GM19438 (cell line): ENCODE measurements around the gene NRROS.

Experiments
- ATAC-seq: cut with Tn5 transposase; IDR thresholded peaks from one replicate; pipeline ENCODE4 v1.9.1; 2021; ENCODE audit warnings: low read depth; ENCODE audit not compliant: unreplicated experiment

The NRROS gene

GRCh38 chr3:196645897-196646665, 6.6 kb downstream of the NRROS start:
- ATAC-seq = no peak

- no peak for ATAC-seq
These were observed 7.2 kb downstream of the NRROS start for GRCh38 chr3:196646666-196647216.

DNA sequence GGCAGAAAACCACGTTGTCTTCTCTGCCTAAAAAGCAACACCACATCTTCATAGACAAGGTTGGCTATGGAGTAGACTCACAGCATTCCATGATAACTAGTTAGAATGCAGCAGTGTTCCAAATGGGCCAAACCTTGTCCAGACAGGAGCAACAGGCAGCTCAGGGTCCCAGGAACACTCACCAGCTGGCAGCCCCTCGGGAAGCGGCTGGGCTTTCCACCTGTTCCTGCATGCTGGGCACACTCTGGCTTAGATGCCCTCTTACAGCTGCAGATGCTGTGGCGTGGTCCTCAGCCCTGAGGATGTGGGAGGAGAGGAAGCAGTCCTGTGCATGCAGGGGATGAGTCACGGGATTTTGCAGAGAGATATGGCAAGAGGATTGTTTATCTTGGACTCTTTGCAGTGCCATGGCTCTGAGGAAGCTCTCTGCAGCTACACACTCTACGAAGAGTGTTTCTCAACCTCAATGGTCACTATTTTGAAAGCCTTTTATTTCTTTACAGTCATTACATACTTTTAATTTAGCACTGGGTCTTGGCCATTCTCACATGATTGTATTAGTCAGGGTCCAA, 11.3 kb downstream of the NRROS start:
- no peak for ATAC-seq

DNA sequence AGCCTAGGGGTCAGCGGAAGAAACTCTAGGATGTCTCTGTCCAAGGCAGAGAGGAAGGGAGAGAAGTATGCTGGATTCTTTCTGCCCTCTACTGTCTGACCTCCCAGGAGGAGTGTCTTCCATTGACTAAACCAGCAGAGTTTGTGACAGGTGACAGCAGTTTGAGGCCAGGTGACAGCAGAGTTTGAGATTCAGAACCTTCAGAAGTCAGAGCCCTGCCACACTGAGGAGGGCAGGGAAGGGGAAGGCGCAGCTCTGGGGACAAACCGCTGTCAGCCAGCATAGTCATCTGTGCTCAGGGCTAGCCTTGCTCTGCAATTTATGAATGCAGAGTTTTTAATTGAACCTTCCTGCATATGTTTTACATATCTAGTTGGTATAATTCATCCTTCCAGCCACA, 12.3 kb downstream of the NRROS start:
- no peak for ATAC-seq

DNA sequence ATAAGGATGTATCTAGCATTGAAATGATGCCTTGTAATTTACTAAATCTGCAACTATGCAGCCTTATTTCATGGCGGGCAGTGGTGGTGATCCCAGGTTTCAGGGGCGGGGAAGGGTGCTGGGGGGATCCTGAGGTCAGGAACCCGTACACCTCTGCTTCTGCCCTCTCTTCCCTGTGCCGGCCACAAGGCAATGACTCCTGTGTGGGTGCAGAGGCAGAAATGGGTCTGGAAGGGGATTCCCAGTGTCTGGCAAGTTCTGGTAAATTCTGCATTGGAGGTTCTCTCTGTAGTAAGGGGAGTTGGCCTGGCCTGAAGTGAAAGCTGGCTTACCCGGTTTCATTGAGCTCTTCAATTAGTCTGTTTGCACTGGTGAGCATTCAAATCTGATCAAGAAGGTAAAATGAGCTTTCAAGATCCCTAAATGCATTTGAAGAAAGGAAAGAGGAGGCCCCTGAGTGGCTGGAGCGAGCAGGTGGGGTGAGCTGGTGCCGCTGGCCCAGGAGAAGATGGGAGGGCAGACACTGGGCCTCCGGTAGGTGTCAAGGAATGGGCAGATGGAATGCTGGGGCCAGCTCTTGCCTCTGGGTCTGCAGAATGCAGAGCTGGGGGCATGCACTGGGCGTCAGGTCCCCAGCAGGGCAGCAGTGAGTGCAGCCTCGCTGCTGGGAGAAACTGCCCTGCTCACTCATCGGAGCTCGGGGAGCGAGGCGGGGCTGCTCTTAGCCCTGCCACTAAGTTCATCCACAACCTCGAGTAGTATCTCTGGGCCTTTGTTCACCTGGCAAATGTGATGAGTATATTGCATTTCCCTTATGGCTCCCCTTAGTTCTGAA, 13.7 kb downstream of the NRROS start:
- ATAC-seq = no peak

DNA sequence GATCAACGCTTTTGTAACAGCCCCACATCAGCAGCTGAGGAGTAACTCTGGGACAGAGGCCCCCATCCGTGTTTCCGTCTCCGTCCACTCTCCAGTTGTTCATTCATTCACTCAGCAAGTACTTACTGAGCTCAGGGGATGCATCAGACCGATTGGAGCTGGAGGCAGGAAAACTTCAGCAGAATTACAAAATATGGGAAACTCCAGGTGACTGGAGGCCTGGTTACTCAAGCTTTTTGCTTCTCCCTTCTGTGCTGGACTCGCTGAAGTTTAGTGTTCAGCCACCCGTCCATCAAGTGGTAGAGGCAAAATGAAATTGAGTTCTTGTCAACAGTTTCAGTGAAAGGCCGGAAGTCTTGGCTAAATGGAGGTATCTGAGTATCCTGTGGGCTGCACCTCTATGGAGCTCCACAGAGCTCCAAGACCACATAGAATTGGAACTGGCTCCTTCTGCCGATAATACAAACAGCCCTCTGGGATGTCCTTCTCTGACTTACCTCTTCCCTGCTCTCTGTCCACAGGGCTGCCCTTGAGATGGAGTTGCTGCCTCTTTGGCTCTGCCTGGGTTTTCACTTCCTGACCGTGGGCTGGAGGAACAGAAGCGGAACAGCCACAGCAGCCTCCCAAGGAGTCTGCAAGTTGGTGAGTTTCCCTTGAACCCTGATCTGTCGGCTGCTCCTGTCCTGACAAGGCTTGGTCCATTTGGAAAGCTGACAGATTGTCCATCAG, 14.7 kb downstream of the NRROS start:
- no peak for ATAC-seq

DNA sequence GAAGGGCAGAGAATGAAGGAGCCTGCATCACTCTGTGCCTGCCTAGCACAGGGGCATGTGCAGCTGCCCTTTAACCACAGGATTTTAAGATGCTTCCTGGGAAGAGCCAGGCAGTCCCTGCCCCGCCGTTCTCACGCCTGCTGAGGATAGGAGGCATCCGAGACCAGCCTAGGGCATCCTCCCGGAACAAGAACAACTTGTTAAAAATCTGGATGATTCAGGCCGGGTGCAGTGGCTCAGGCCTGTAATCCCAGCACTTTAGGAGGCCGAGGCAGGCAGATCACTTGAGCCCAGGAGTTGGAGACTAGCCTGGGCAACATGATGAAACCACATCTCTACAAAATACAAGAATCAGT, 15.2 kb downstream of the NRROS start:
- no peak for ATAC-seq

DNA sequence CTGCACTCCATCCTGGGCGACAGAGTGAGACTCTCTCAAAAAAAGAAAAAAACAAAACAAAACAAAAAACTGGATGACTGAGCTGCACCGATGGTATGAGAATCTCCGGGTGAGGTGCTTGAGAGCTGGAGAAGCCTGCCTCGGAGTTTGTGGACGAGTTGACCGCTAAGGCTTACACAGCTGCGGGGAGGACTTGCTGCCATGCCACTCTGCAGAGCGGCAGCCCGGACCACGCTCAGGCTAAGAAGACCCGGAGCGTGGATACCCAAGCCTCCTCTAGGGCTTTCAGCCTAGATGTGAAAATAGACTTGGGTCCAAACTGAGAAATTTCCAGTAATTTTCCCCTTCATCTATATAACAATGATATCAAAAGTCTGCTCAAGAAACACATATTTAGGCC, 16.0 kb downstream of the NRROS start:
- ATAC-seq = no peak

DNA sequence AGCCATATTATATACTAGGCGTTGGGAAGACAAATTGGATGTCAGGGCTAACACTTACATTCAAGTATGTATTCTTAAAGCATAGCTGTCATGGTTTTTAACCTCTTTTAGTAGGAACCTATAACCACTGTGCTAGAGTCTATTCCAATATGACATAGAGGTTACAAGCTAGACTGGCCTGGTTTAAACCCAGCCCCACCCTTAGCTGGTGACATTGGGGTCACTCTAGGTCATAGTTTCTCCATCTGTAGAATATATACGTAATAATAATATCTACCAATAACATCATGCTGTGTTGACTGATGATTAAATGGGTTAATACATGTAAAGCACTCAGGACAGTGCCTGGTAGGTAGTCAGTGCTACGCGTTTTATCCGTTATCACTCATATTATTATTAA, 16.7 kb downstream of the NRROS start:
- ATAC-seq = no peak

DNA sequence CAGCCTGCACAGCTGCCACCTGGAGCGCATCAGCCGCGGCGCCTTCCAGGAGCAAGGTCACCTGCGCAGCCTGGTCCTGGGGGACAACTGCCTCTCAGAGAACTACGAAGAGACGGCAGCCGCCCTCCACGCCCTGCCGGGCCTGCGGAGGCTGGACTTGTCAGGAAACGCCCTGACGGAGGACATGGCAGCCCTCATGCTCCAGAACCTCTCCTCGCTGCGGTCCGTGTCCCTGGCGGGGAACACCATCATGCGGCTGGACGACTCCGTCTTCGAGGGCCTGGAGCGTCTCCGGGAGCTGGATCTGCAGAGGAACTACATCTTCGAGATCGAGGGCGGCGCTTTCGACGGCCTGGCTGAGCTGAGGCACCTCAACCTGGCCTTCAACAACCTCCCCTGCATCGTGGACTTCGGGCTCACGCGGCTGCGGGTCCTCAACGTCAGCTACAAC, 20.4 kb downstream of the NRROS start:
- ATAC-seq = no peak

GRCh38 chr3:196660381-196661166, 21.1 kb downstream of the NRROS start:
- no peak for ATAC-seq

DNA sequence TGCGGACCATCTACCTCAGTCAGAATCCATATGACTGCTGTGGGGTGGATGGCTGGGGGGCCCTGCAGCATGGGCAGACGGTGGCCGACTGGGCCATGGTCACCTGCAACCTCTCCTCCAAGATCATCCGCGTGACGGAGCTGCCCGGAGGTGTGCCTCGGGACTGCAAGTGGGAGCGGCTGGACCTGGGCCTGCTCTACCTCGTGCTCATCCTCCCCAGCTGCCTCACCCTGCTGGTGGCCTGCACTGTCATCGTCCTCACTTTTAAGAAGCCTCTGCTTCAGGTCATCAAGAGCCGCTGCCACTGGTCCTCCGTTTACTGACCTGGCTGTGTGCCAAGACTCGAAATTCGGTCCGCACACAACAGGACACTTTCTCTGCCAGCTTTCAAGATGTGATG, 21.9 kb downstream of the NRROS start:
- no peak for ATAC-seq

GRCh38 chr3:196662033-196662432, 22.5 kb downstream of the NRROS start:
- ATAC-seq = no peak

- no peak for ATAC-seq
These were observed 23.4 kb downstream of the NRROS start for GRCh38 chr3:196662711-196663571.

DNA sequence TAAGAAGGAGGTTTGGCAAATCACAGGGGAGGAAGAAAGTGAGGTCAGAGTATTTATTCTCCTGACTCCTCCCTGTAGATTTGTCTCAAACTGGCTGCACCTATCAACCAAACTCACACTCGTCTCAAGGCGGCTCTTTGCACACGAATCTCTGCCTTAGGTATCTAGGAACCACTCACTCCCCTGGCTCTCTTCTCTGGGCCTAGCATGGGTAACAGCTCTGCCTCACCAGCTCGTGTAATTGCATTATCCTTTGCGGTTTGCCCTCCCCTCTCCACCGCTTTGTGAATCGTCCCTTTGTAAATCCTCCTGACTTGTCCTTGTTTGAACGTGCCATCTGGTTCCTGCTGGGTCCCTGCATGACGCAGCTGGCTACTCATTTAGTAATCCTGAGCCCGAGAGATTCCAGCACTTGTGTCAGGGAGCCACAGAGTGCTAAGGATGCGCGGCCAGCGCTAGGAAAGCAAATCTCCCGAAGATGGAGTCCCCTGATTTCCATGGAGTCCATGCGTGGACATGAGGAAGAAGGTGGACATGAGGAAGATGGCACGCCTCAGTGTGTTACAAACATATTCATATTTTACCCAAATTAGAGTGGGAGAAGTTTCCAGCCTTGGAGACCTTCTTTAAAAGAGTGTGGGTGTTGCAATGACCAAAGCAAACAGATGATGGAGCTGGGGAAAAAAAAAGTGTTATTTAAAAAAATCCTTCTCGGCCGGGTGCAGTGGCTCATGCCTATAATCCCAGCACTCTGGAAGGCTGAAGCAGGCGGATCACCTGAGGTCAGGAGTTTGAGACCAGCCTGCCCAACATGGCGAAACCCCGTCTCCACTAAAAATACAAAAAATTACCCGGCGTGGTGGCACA, 26.7 kb downstream of the NRROS start:
- ATAC-seq = no peak

- ATAC-seq = no peak
These were observed 27.7 kb downstream of the NRROS start for GRCh38 chr3:196667056-196667825.

- no peak for ATAC-seq
These were observed 30.8 kb downstream of the NRROS start for GRCh38 chr3:196670339-196670738.
